Hematopoietic multipotent progenitor cell treated with erythropoietin and hydrocortisone succinate and interleukin-3 and kit ligand, for 15 days (in vitro differentiated cells): Measurements from ENCODE around the gene EIF4B.
"Not testable (repeated sequence)": the region's sequence is repeated elsewhere in the genome, so short reads cannot be mapped to it uniquely, and the experiment has no call there.

Experiments
- DNase-seq: peaks from one replicate; pipeline ENCODE4 v3.0.0-alpha.2; 2015; ENCODE audit warnings: low spot score

EIF4B gene

DNA sequence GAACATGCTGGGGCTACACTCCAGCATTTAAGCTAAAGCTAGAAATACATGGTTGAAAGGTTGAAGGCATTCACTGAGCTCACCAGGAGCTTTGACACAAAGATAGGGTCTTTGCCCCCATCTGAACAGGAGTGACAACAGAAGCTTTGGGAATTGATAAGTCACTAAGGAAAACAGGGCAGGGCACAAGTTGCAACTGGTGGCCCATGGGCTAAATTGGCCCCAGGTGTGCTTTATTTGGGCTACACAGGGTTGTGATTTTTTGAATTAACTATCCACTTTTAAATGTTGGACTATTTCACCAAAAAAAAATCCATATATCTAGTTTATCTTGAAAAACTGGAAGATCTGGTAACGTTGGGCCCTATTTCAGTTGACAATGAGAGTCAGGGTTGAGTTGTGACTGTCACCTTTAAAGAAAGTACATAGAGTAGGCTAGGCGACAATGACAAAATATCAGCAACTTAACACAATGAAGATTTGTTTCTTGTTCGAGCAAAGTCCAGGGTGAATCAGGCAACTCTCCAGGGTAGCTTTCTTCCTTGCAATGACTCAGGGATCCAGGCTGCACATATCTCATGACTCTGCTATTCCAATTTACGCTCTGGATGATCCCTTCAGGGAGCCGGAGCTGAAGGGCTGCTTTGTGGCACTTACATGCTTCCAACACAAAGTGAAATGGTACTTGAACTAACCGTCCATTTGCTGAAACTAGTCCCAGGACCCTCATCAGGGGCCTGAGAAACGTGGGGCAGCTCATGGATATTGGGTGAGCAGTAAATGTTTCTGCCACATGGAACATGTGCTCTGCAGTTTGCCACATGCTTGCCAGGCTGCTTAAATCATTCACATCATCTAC is 13.3 kb upstream of the EIF4B start:
- DNase-seq = no peak

DNA sequence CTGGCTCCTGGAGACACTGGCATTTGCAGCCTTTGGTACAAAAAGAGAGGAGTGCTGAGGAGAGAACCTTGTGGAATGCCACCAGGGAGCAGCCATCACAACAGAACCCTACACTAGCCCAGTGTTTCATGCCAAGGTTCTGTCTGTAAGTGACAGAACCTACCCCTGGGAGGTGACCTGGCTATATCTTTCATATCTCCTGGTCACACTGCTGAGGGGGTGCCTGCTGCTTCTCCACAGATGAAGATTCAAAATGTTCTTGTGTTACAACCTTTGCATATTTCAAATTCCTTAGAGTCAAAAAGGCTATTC is 12.7 kb upstream of the EIF4B start:
- DNase-seq = no peak

- no peak for DNase-seq
Observed at GRCh38 chr12:53004178-53004577, 2.1 kb upstream of the EIF4B start.

DNA sequence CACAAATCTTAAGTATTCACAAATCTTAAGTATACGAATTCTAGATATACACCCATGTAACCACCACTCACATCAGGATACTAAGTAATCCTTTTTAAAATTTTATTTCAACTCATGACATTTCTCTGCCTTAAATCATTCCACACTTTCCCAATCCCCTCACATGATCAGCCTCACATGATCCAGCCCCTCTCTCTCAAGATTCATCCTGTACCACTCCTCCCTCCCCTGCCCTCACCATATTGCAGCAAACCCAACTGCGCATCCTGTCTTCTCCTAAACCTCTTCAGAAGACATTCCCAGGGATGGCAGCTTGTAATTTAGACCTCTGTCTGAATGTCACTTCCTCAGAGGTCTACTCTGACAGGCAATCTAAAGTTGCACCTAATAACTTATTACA is 1.7 kb upstream of the EIF4B start:
- DNase-seq = no peak

DNA sequence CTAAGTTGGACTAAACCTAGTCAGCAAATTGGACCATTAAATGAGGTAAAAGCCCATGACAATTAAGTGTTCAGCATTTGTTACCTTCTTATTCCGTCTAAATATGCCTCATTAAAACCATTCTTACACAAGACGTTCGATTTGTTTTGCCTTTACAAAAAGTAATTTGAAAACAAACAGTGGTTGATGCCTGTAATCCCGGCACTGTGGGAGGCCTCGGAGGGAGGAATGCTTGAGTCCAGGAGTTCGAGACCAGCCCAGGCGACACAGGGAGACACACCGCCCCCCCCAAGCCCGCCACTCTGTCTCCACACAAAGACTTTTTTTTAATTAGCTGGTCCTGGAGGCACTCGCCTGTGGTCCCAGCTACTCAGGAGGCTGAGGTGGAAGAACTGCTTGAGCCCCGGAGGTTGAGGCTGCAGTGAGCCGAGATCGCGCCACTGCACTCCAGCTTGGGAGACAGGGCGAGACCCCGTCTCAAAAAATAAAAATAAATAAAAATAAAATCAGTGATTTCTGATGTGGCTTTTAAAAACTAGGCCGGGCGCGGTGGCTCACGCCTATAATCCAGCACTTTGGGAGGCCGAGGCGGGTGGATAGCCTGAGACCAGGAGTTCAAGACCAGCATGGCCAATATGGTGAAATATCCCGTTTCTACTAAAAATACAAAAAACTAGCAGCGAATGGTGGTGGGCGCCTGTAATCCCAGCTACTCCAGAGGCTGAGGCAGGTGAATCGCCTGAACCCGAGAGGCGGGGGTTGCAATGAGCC is 856 bp upstream of the EIF4B start:
- no peak for DNase-seq

DNA sequence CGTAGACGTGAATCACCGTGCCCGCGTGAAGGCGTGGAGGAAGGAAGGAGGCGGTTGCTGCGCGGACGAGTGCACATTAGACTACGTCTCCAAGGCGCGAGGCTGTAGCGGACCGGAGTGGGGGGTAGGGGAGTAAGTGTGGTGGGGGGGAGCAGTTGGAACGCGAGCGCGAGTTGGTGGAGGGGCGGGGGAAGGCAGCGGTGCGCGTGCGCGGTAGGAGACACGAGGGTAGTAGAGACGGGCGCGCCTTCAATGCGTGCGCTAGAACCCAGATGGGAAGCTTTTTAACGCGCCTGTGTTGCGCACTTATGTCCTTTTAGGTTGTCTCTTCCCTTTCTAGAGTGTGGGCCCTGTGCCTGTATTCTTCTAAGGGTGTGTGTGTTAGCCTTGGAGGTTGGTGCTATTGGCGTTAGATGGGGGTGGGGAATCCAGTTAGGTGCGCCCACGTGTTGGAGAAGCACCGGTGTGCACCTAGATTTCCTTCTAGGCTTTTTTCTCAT is 604 bp downstream of the EIF4B start:
- DNase-seq = peak; percentile 63

GRCh38 chr12:53007343-53007742 is 1.1 kb downstream of the EIF4B start:
- no peak for DNase-seq

- not testable (repeated sequence) for DNase-seq
Observed at GRCh38 chr12:53008760-53009159, 2.5 kb downstream of the EIF4B start.

DNA sequence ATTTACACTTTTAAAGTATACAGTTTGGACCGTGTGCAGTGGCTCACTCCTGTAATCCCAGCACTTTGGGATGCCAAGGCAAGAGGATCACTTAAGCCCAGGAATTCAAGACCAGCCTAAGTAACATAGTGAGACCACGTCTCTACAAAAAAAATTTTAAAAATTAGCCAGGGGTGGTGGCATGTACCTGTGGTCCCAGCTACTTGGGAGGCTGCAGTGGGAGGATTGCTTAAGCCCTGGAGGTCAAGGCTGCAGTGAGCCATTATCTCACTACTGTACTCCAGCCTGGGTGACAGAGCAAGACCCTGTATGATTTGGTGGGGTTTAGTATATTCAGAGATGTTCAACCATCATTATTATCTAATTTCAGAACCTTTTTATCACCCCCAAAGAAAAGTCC is 4.7 kb downstream of the EIF4B start:
- DNase-seq = no peak

DNA sequence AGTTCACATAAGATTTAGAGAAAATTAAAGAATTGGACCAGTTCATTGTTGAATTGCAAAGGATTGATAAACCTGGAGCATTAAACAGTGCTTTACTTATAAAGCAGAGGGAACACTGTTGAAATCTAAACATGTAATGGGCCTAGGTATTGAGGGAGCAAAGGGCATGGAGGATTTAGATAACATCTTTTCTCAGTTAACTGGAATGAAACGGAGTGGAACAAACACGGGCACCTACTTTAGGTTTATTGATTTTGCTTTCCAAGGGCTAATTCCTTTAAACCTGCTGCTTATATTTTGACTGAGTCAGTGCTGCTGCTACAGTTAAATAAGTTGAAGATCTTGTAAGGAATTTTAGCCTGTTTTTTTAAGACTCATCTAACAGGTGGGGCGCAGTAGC is 5.6 kb downstream of the EIF4B start:
- DNase-seq = no peak

DNA sequence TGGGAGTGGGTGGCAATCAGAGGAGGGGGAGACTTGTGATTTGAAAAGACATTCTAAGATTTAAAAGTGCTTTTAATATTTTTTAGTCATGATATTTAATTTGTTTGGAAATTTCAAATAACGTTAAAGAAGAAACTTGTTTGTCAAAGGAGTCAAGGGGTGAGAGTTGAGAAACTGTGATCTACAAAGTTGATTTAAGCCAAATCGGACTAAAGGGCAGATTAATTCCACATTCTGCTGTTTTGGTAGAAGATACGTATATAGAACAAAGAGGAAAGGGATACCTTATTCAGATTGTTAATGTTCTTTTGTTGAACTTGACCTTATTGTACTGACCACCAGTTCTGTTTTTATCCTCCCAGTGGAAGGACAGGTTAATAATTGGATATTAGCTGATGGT is 6.7 kb downstream of the EIF4B start:
- DNase-seq = no peak

GRCh38 chr12:53014709-53015108 is 8.5 kb downstream of the EIF4B start:
- DNase-seq = no peak

DNA sequence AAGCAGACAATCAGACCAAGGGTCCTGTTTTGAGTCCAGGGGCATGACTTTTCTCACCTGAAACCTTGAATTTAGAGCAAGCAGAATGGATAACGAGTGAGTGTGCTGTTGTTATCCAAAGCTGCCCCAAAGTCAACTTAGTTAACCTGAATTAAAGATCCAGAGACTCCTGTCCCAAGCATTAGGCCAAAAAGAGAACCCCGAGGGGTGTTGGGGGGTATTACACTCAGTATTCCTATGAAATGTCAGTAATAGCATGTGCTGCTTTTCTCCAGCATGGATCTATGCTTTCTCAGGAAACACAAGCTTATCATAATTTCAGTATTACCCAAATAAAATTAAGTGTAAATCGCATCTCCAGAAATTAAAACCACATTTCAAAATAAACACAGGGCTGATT is 19.0 kb downstream of the EIF4B start:
- DNase-seq = no peak

GRCh38 chr12:53027014-53027413 is 20.8 kb downstream of the EIF4B start:
- DNase-seq = not testable (repeated sequence)

DNA sequence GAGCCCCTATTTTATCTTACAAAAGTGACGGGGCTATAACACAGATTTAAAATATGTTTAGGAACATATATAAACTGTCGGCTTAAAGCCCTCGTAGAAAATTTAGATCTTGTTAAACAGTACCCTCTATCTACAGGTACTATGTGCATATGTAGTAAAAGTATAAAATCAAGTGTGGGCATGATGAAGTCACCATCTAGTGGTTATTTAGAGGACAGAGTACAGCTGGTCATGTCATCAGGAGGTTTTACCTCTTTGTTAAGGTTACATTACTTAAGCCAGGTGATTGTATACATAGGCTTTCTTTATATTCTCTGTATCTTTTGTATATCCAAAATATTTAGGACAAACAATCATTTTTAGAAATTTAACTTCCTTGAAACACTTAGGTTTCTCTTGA is 25.4 kb downstream of the EIF4B start:
- DNase-seq = no peak

DNA sequence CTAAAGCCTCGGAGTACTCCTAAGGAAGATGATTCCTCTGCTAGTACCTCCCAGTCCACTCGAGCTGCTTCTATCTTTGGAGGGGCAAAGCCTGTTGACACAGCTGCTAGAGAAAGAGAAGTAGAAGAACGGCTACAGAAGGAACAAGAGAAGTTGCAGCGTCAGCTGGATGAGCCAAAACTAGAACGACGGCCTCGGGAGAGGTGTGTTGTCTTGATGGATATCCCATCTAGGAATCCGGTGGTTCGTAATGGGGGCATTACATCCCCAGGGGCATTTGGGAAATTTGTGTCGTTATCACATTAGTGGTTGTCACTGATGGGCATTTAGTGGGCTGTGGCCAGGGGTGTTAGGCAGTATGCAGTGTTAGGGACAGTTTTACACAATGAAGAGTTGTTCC is 27.6 kb downstream of the EIF4B start:
- not testable (repeated sequence) for DNase-seq

DNA sequence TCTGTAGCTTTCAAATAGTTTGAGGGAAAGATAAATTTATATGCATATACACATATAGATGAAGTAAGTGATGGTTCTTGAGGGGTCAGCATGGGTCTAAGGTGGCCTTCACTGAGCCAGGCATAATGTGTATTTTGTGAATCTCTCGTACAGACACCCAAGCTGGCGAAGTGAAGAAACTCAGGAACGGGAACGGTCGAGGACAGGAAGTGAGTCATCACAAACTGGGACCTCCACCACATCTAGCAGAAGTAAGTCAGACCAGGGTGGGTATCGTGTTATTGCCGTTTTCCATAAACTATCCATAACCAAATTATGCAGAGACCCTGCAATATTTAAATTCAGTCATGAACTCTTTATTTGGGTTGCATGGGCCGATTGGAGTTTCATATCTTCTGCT is 28.2 kb downstream of the EIF4B start:
- DNase-seq = no peak

DNA sequence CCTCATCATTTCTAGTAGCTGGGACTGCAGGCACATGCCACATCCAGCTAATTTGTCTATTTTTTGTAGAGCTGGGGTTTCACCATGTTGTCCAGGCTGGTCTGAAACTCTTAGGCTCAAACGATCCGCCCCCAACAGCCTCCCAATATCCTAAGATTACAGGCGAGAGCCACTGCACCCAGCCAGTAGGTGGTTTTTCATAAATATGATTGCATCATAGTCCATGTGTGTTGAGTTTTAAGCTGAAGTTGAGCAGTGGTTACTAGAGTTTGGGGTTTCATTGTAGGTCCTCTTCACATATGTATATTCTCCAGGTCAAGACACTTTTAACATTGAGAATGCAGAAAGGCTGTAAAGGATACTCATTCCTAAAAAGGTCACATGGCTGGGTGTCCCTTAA is 30.5 kb downstream of the EIF4B start:
- no peak for DNase-seq

DNA sequence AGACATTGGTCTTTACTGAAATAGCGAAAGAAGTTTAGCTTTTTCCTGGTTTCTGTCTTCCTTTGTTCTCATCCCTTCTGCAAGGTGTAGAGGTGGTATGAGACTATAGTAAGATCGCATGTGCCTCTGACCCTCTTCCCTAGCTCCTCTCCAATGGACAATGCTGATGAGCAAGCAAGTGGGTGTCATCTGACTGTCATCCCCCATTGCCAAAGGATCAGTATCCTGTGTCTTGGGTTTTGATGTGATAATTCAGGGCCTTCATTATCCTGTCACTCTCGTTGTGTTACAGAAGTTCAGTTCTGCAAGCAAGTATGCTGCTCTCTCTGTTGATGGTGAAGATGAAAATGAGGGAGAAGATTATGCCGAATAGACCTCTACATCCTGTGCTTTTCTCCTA is 33.6 kb downstream of the EIF4B start:
- DNase-seq = no peak

GRCh38 chr12:53042607-53043454 is 36.6 kb downstream of the EIF4B start:
- no peak for DNase-seq

DNA sequence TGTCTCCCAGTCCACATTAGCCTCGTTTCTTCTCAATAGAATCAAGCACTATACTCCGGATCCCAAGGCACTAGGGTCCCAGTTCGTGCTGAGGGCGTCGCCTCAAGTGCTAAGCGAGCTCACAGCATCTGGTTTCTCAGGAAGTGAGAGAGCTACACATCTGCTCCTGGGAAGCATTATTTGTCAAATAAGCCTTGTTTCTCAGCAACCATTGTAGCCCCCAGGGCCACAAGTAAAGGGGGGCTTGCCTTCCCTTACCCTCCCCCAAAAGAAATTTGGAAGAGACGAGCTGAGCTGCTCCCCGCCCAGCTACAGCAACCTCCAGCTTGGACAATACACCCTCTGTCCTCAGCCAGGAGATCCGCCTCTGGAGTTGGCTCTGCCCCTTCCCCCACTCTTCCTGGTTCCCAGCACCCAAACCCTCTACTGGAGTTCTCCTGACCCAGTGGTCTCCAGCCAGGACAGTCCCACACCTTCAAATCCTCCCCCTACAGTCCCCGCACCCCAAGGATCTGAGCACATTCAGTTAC is 37.9 kb downstream of the EIF4B start:
- DNase-seq = no peak
